ENCODE results near the gene MAD1L1.

DNA sequence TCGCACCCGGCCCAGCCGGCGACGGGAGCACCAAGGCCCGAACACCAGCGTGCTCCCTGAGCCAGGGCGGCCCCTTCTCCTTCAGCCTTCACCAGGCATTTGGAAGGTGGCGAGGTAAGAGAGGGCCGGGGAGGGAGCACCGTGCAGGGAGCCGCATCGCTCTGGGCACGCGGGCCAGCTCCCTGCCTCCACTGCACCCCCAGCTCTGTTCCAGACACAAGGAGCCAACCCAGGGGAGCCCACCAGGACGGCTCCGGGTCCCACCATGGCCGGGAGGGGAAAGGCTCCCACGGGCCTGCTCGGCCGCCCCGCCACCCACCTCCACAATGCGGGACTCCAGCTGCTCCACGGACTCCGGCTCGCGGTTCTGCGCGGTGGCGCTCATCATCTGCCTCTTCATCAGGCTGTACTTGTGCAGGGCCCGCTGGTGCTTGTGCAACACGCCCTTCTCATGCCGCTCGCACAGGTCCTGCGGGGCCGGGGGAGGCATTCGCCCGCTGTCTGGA, 24.4 kb upstream of the MAD1L1 start:
- TF ChIP-seq CTCF (IDR thresholded peaks at IDR 0.05; ENCODE audit: insufficient read depth, low read length, poor library complexity, severe bottlenecking) (no peak), EZH2phosphoT487 (conservative IDR thresholded peaks at IDR 0.05; ENCODE audit: low read length) (no peak)
